Immature natural killer cell (primary cell): Measurements from ENCODE around the gene AMY2B. TPM values are rescaled to one million over a fixed set of nuclear protein-coding genes. Genes with fewer than 3 reads are reported as not detected.
"Not testable (repeated sequence)": the region's sequence is repeated elsewhere in the genome, so short reads cannot be mapped to it uniquely, and the experiment has no call there.

Source experiments
- DNase-seq, 3 donors: peaks; one replicate each; pipeline ENCODE4 v3.0.0; 2022; ENCODE audit warnings: mixed read lengths in 1 of 3
- H3K27ac Mint-ChIP-seq, 6 donors: one replicate each; pipeline ENCODE4 v1.8.0; 2020; ENCODE audit warnings: mixed read lengths in 6 of 6, mild to moderate bottlenecking in 5 of 6, inconsistent platforms in 4 of 6, moderate library complexity in 3 of 6
- H3K27me3 Mint-ChIP-seq, 3 donors: one replicate each; pipeline ENCODE4 v1.8.0; 2020 to 2021; ENCODE audit warnings: low read depth in 3 of 3, mild to moderate bottlenecking in 3 of 3, mixed read lengths in 3 of 3, moderate library complexity in 3 of 3, inconsistent platforms in 1 of 3
- H3K36me3 Mint-ChIP-seq, 3 donors: one replicate each; pipeline ENCODE4 v1.8.0; 2020; ENCODE audit warnings: mixed read lengths in 3 of 3, inconsistent platforms in 2 of 3, mild to moderate bottlenecking in 2 of 3
- H3K4me1 Mint-ChIP-seq, 2 donors: one replicate each; pipeline ENCODE4 v1.8.0; 2020; ENCODE audit warnings: inconsistent platforms in 2 of 2, mild to moderate bottlenecking in 2 of 2, mixed read lengths in 2 of 2, moderate library complexity in 1 of 2
- H3K4me3 Mint-ChIP-seq, 5 donors: one replicate each; pipeline ENCODE4 v1.8.0; 2020; ENCODE audit warnings: mild to moderate bottlenecking in 5 of 5, mixed read lengths in 5 of 5, inconsistent platforms in 3 of 5, moderate library complexity in 3 of 5
- H3K9me3 Mint-ChIP-seq, 6 donors: one replicate each; pipeline ENCODE4 v1.8.0; 2020; ENCODE audit warnings: mild to moderate bottlenecking in 6 of 6, mixed read lengths in 6 of 6, inconsistent platforms in 4 of 6, moderate library complexity in 3 of 6
- polyA plus RNA-seq, 3 donors: library from polyadenylated mRNA; unstranded; fragments of 300-500 nt; fragmentation: Illumina TruSeq; gene quantifications; one replicate each; pipeline ENCODE4 v1.2.3, GENCODE V29; 2021

The AMY2B gene
- polyA plus RNA-seq, 3 donors from 2014 or later = 0.54 to 1.5 TPM; not detected in 1

DNA sequence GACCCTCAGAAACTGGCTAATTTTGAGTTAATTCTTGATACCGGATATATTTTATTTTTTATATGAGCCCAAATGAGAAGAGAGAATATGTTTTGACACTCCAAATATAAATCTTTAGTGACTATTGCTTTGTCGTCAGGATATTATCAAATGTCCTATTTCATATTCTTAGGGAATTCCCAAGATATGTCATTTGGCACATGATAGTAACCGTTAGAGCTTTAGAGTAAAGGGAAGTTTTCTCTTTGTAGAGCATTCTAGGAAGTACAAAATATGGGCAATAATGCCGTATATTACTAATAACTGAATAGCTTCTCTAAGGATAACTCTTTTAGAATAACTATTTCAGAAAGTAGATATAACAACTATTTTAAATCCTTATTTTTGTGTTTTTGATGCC lies 8.3 kb upstream of the AMY2B start:
- DNase-seq = no peak
- no peak overlapping the region for H3K27ac Mint-ChIP-seq
- peaks cover 0 to 3% (median 0%) of the 10 kb centered on the region in 3 donors for H3K27me3 Mint-ChIP-seq
- H3K4me1 Mint-ChIP-seq = peaks cover 0 to 3% of the 10 kb centered on the region in 2 donors
- H3K4me3 Mint-ChIP-seq = no peak overlapping the region
- no peaks in the 10 kb centered on the region for H3K9me3 Mint-ChIP-seq
- peaks cover 6 to 12% (median 7%) of the 10 kb centered on the region in 3 donors for H3K36me3 Mint-ChIP-seq

DNA sequence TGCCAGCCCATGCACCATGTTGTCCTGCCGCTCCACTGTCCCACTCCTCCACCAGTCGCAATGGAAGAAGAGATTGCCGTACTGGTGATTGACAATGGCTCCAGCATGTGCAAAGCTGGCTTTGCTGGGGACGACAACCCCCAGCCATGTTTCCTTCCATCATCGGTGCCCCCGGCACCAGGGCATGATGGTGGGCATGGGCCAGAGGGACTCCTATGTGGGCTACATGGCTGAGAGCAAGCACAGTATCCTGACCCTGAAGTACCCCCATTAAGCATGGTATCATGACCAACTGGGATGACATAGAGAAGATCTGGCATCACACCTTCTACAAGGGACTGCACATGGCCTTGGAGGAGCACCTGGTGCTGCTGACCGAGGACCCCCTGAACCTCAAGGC lies 1.9 kb upstream of the AMY2B start:
- Mint-ChIP-seq H3K36me3 (peaks cover 16 to 47% (median 31%) of the 10 kb centered on the region in 3 donors), H3K27me3 (no peaks in the 10 kb centered on the region), H3K4me3 (no peak overlapping the region), H3K27ac (no peak overlapping the region), H3K9me3 (no peaks in the 10 kb centered on the region), H3K4me1 (no peaks in the 10 kb centered on the region)
- DNase-seq = no peak

DNA sequence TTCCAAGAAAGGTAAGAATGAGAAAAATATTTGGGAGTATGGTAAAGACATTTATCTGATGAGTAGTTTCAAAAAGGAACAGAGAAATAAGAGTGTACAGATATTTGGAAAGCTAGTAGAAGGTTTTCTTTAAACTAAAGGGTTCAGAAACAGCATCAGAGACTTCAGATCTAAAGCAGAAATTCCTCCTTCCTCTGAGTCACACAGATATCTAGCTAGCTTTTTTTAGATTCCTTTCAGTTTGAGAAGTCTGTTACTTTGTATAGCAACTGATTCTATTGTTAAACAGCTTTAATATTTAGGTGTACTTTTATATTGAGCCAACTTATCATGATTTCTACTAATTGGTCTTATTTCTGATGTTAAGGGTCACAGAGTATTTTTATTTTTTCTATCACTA lies 4.7 kb downstream of the AMY2B start:
- DNase-seq = no peak
- Mint-ChIP-seq H3K4me1 (no peaks in the 10 kb centered on the region), H3K27ac (no peak overlapping the region), H3K36me3 (peaks cover 33 to 60% (median 35%) of the 10 kb centered on the region in 3 donors), H3K27me3 (no peaks in the 10 kb centered on the region), H3K9me3 (no peaks in the 10 kb centered on the region), H3K4me3 (no peak overlapping the region)

DNA sequence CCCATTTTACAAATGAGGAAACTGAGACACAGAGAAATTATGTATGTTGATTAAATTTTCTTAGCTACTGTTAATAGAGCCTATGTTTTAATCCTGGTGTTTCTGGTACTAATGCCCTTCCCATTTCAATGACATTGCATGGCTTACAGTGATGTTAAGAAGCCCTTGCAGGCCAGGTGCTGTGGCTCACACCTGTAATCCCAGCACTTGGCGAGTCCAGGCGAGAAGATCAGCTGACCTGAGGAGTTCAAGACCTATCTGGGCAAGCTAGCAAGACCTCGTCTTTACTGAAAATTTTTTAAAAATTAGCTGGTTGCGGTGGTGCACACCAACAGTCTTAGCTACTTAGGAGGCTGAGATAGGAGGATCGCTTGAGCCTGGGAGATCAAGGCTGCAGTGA lies 5.4 kb downstream of the AMY2B start:
- H3K9me3 Mint-ChIP-seq, H3K4me1 Mint-ChIP-seq: not testable (repeated sequence)

DNA sequence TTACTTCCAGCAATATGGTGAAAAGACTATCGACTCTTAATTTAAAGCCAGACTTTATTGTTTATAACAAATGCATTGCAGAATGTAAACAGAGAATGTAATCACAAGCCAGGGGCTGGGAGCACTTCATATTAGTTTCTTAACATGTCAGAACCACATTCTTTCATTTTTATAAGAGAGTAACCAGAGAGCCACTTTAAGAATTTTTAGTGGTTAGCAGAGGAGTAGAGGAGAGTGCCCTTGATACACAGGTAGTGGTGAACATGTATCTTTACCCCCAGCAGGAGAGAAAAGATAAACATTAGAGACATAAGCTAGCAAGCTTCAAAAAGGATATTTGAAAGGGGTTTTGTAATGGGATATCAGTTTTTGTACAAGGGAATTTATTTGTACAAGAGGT lies 11.1 kb downstream of the AMY2B start:
- H3K27ac Mint-ChIP-seq = no peak overlapping the region
- H3K27me3 Mint-ChIP-seq = peaks cover 0 to under 1% (median 0%) of the 10 kb centered on the region in 3 donors
- H3K36me3 Mint-ChIP-seq = peaks cover 9 to 20% (median 14%) of the 10 kb centered on the region in 3 donors
- peaks cover 0 to 3% (median 0%) of the 10 kb centered on the region in 6 donors for H3K9me3 Mint-ChIP-seq
- DNase-seq = no peak
- H3K4me3 Mint-ChIP-seq = no peak overlapping the region
- no peaks in the 10 kb centered on the region for H3K4me1 Mint-ChIP-seq

More for the DNA sequence above, 5.4 kb downstream of the AMY2B start:
- peaks cover 33 to 58% (median 35%) of the 10 kb centered on the region in 3 donors for H3K36me3 Mint-ChIP-seq
- DNase-seq, H3K27me3 Mint-ChIP-seq, H3K4me3 Mint-ChIP-seq, H3K27ac Mint-ChIP-seq: not testable (repeated sequence)

DNA sequence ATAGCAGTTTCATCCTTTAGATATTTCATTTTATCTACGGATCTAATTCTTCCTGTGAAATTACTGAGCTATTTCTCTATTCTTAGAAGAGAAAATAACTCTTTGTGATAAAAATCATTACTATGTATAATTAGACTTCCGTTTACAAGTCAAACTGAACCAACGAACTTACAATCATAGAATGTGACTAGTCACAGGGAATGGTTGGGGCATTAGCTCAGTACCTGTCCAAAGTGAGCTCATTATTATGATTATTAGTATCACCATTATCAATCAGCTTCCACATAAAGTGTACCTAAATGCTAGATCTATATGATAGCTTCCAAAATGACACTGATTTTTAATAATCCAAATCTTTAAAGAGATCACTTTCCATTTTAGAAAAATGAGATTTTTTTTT lies 12.5 kb downstream of the AMY2B start:
- peaks cover 0 to 2% (median 0%) of the 10 kb centered on the region in 3 donors for H3K27me3 Mint-ChIP-seq
- H3K9me3 Mint-ChIP-seq = peaks cover 0 to 6% (median 2%) of the 10 kb centered on the region in 6 donors
- peaks cover 9 to 12% (median 9%) of the 10 kb centered on the region in 3 donors for H3K36me3 Mint-ChIP-seq
- no peak overlapping the region for H3K4me3 Mint-ChIP-seq
- no peak overlapping the region for H3K27ac Mint-ChIP-seq
- no peak for DNase-seq
- H3K4me1 Mint-ChIP-seq = no peaks in the 10 kb centered on the region

- H3K27ac Mint-ChIP-seq = no peak overlapping the region
- H3K4me3 Mint-ChIP-seq = no peak overlapping the region
- peaks cover 5 to 11% (median 7%) of the 10 kb centered on the region in 3 donors for H3K36me3 Mint-ChIP-seq
- DNase-seq = no peak
- peaks cover 0 to 9% (median 4%) of the 10 kb centered on the region in 6 donors for H3K9me3 Mint-ChIP-seq
- no peaks in the 10 kb centered on the region for H3K4me1 Mint-ChIP-seq
- peaks cover 0 to 4% (median 0%) of the 10 kb centered on the region in 3 donors for H3K27me3 Mint-ChIP-seq
These were observed 13.1 kb downstream of the AMY2B start for GRCh38 chr1:103584537-103584936.

GRCh38 chr1:103602740-103603139 lies 31.4 kb downstream of the AMY2B start:
- not testable (repeated sequence) for DNase-seq, H3K4me3 Mint-ChIP-seq, H3K4me1 Mint-ChIP-seq, H3K9me3 Mint-ChIP-seq, H3K27ac Mint-ChIP-seq, H3K36me3 Mint-ChIP-seq, H3K27me3 Mint-ChIP-seq

DNA sequence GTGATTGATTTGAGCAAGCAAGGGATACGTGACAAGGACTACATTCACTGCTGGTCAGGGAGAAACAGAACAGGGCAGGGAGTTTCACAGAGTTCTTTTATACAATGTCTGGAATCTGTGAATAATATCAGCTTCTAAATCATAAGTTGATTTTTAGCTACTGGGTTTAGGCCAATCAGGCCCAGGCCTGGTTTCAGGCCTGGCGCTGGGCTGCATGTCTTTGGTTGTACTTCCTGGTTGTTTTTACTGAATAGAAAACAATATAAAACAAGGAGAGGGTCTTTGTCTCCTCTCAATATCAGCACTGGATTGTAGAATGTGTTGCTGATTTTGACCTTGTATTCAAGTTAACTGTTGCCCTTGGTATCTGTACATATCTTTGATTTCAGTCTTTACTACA lies 45.0 kb downstream of the AMY2B start:
- no peaks in the 10 kb centered on the region for H3K4me1 Mint-ChIP-seq
- no peaks in the 10 kb centered on the region for H3K27me3 Mint-ChIP-seq
- DNase-seq = no peak
- no peaks in the 10 kb centered on the region for H3K36me3 Mint-ChIP-seq
- H3K9me3 Mint-ChIP-seq = peaks cover 0 to 17% (median 3%) of the 10 kb centered on the region in 6 donors
- H3K4me3 Mint-ChIP-seq = no peak overlapping the region
- H3K27ac Mint-ChIP-seq = no peak overlapping the region

DNA sequence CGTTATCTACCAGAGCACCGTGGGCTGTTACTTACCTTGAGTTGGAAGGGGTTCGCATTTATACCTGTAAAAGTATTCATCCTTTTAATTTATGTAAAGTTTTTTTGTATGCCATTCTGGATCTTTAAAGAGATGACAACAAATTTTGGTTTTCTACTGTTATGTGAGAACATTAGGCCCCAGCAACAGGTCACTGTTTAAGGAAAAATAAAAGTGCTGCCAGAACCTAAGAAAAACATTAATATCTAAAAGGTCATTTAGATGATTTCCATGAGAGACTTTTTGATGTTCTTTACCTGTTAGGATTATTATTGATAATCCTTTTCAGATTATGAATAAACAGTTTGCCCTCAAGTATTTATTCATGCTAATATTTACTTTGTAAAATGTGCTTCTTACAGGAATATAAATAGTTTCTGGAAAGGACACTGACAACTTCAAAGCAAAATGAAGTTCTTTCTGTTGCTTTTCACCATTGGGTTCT lies 45.6 kb downstream of the AMY2B start, which contains the start of gene AMY2A:
AMY2A (plus strand) TSS at position 434 of the 484 bp plus-strand sequence; CDS start at position 448, 14 bp downstream.
- H3K27ac Mint-ChIP-seq, DNase-seq, H3K36me3 Mint-ChIP-seq, H3K4me1 Mint-ChIP-seq, H3K4me3 Mint-ChIP-seq, H3K27me3 Mint-ChIP-seq: not testable (repeated sequence)
- peaks cover 0 to 14% (median 3%) of the 10 kb centered on the region in 6 donors for H3K9me3 Mint-ChIP-seq

DNA sequence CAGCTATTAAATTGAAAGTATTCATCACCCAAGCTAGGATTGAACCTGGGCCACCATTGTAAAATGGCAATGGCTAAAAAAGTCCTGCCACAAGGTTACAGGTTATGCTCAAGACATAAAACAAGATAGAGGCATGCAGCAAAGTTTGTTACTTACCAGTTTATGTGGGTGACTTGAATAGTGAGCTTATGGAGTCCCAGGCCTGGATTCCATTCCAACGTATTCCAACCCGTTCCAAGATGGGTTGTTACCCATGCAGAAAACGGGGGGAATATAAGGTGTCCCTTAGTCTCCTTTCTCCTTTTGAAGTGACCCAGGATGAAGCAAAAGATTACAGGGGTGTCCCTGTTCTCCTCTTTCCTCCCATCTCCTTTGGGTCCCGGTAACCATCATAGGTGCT lies 56.0 kb downstream of the AMY2B start:
- DNase-seq, H3K27me3 Mint-ChIP-seq, H3K9me3 Mint-ChIP-seq, H3K36me3 Mint-ChIP-seq, H3K4me3 Mint-ChIP-seq, H3K4me1 Mint-ChIP-seq, H3K27ac Mint-ChIP-seq: not testable (repeated sequence)

Other genes with a start within 250 kb of the AMY2B start
- 10 to 100 TPM; 11.2 to 19.3 (median 11.7) TPM for gene RNPC3, start 45.9 kb upstream of the AMY2B start, polyA plus RNA-seq
- gene AMY2A, start 45.8 kb downstream of the AMY2B start, polyA plus RNA-seq = not detected
- gene AMY1A, start 84.2 kb downstream of the AMY2B start, polyA plus RNA-seq = not detected
- gene AMY1B, start 124.6 kb downstream of the AMY2B start, polyA plus RNA-seq = not detected
- gene AMY1C, start 178.3 kb downstream of the AMY2B start, polyA plus RNA-seq = not detected